HG03175 (cell line): ENCODE results near the gene ZNF146.
"Not testable (repeated sequence)": the region's sequence is repeated elsewhere in the genome, so short reads cannot be mapped to it uniquely, and the experiment has no call there.

ENCODE experiments used
- ATAC-seq: cut with Tn5 transposase; IDR thresholded peaks from one replicate; pipeline ENCODE4 v1.9.1; 2021; ENCODE audit warnings: mild to moderate bottlenecking, moderate library complexity; ENCODE audit not compliant: unreplicated experiment

The ZNF146 gene

DNA sequence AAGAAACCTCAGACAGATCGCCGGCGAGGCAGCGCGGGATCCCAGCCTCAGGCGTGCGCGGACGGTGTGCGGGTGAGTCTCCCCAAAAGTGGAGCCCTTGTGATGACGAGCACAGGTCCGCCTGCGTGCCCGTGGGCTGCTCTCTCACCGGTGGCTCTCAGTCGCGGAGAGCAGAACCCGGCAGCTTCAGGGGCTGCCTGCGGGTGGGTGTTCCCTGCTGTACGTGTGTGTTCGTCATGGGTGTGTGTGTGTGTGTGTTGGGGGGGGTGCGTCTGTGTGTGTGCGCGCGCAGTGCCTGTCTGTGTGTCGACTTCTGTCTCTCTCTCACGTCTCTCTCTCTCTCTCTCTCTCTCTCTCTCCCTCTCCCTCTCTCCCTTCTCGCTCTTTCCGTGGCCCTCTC lies 54.4 kb downstream of the ZNF146 start:
- ATAC-seq, result not testable (repeated sequence)
